Measurements from ENCODE around the gene BCAR3. TPM values are rescaled to one million over a fixed set of nuclear protein-coding genes. Genes with fewer than 3 reads are reported as not detected.
"Not testable (repeated sequence)": the region's sequence is repeated elsewhere in the genome, so short reads cannot be mapped to it uniquely, and the experiment has no call there.

BCAR3 gene
- total RNA-seq, 4 donors from 2014 or later: 20.2 to 47.2 (median 32.3) TPM

- no peak for DNase-seq (ENCODE audit: extremely low spot score)
- Histone ChIP-seq H3K9me3 (no peaks in the 10 kb centered on the region), H3K36me3 (peaks cover 0 to 10% (median 0%) of the 10 kb centered on the region in 4 donors), H3K4me3 (no peak overlapping the region), H3K27me3 (no peaks in the 10 kb centered on the region), H3K4me1 (peaks cover 16 to 24% (median 20%) of the 10 kb centered on the region in 4 donors), H3K27ac (replicated peaks in 1 of 4) (no peak overlapping the region)
- WGBS: 95% methylated on average over 5 of the region's 5 CpGs
- no peak for TF ChIP-seq POLR2A (IDR thresholded peaks at IDR 0.05; ENCODE audit: low read depth)
- no peak for TF ChIP-seq EP300 (IDR thresholded peaks at IDR 0.05)
- no peak for TF ChIP-seq POLR2AphosphoS5 (IDR thresholded peaks at IDR 0.05)
- intact Hi-C loops (cut with DNase I): no loop called here
These were observed 25.1 kb downstream of the BCAR3 start for GRCh38 chr1:93656491-93656890.

GRCh38 chr1:93653656-93654055 lies 28.0 kb downstream of the BCAR3 start:
- intact Hi-C loops (cut with DNase I): no loop called here
- Histone ChIP-seq H3K36me3 (peaks cover 0 to 10% (median 4%) of the 10 kb centered on the region in 4 donors), H3K4me3 (no peak overlapping the region), H3K27me3 (no peaks in the 10 kb centered on the region), H3K4me1 (peaks cover 0 to 14% (median 3%) of the 10 kb centered on the region in 4 donors), H3K27ac (replicated peaks in 1 of 4) (no peak overlapping the region), H3K9me3 (no peaks in the 10 kb centered on the region)
- WGBS: 95% methylated on average over 6 of the region's 6 CpGs
- no peak for DNase-seq (ENCODE audit: extremely low spot score)
- TF ChIP-seq POLR2A (IDR thresholded peaks at IDR 0.05; ENCODE audit: low read depth) (no peak), POLR2AphosphoS5 (IDR thresholded peaks at IDR 0.05) (no peak), EP300 (IDR thresholded peaks at IDR 0.05) (no peak)
- TF ChIP-seq, protein P1, sequence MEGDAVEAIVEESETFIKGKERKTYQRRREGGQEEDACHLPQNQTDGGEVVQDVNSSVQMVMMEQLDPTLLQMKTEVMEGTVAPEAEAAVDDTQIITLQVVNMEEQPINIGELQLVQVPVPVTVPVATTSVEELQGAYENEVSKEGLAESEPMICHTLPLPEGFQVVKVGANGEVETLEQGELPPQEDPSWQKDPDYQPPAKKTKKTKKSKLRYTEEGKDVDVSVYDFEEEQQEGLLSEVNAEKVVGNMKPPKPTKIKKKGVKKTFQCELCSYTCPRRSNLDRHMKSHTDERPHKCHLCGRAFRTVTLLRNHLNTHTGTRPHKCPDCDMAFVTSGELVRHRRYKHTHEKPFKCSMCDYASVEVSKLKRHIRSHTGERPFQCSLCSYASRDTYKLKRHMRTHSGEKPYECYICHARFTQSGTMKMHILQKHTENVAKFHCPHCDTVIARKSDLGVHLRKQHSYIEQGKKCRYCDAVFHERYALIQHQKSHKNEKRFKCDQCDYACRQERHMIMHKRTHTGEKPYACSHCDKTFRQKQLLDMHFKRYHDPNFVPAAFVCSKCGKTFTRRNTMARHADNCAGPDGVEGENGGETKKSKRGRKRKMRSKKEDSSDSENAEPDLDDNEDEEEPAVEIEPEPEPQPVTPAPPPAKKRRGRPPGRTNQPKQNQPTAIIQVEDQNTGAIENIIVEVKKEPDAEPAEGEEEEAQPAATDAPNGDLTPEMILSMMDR (IDR thresholded peaks at IDR 0.05): no peak

DNA sequence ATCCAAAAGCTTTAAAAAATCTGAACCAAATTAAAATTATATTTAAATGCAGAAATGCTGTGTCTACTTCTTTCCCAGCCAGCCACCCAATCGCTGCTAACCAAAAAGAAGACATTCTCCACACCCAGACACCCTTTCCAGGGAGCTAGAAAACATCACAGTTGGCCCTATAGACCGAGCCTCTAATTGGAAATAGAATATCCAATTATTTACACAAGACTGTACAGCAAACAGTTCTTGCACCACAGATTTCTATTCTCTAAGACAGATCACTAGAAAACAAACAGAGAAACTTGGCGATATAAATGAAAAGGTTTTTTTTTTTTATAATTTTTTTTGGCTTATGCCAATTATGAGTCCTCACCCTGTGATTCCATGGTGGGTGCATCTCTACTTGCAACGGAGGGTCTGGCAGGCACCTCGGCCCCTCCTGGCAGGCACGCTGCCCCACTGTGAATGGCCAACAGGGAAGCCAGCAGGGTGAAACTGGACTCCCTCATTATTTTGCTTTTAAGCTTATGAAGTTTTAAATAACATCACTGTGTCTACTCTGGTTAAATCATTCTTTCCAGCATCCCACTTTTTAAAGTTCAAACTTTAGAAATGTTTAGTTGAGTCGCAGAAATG lies 29.2 kb downstream of the BCAR3 start:
- Histone ChIP-seq H3K4me1 (peaks cover 0 to 14% (median 3%) of the 10 kb centered on the region in 4 donors), H3K9me3 (no peaks in the 10 kb centered on the region), H3K4me3 (no peak overlapping the region), H3K36me3 (peaks cover 0 to 10% (median 4%) of the 10 kb centered on the region in 4 donors), H3K27ac (replicated peaks in 1 of 4) (no peak overlapping the region), H3K27me3 (no peaks in the 10 kb centered on the region)
- TF ChIP-seq, protein P1 (IDR thresholded peaks at IDR 0.05): no peak
- no peak for TF ChIP-seq POLR2AphosphoS5 (IDR thresholded peaks at IDR 0.05)
- TF ChIP-seq POLR2A (IDR thresholded peaks at IDR 0.05; ENCODE audit: low read depth): no peak
- no peak for TF ChIP-seq EP300 (IDR thresholded peaks at IDR 0.05)
- intact Hi-C loops (cut with DNase I): no loop called here
- no peak for DNase-seq (ENCODE audit: extremely low spot score)
- WGBS: 68% methylated on average over 7 of the region's 7 CpGs

GRCh38 chr1:93651695-93652094 lies 29.9 kb downstream of the BCAR3 start:
- Histone ChIP-seq H3K4me3 (no peak overlapping the region), H3K4me1 (peaks cover 0 to 14% (median 3%) of the 10 kb centered on the region in 4 donors), H3K9me3 (no peaks in the 10 kb centered on the region), H3K27me3 (no peaks in the 10 kb centered on the region), H3K36me3 (peaks cover 0 to 10% (median 4%) of the 10 kb centered on the region in 4 donors), H3K27ac (replicated peaks in 1 of 4) (no peak overlapping the region)
- no peak for DNase-seq (ENCODE audit: extremely low spot score)
- TF ChIP-seq, protein P1 (IDR thresholded peaks at IDR 0.05): no peak
- TF ChIP-seq POLR2AphosphoS5 (IDR thresholded peaks at IDR 0.05) (no peak), POLR2A (IDR thresholded peaks at IDR 0.05; ENCODE audit: low read depth) (no peak), EP300 (IDR thresholded peaks at IDR 0.05) (no peak)
- intact Hi-C loops (cut with DNase I): no loop called here
- WGBS: 84% methylated on average over 8 of the region's 8 CpGs

DNA sequence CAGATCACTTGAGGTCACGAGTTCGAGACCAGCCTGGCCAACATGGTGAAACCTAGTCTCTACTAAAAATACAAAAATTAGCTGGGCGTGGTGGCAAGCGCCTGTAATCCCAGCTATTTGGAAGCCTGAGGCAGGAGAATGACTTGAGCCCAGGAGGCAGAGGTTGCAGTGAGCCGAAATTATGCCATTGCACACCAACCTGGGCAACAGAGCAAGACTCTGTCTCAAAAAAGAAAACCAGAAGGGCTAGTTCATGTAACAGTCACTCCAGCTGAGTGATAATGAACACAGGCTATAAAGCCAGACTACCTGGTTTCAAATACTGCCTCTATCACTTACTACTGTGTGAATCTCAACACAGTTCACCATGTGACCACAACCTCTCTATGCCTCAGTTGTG lies 31.5 kb downstream of the BCAR3 start:
- Histone ChIP-seq H3K36me3 (peaks cover 0 to 10% (median 4%) of the 10 kb centered on the region in 4 donors), H3K4me1 (peaks cover 0 to 14% (median 0%) of the 10 kb centered on the region in 4 donors)
- WGBS: 89% methylated on average over 5 of the region's 5 CpGs
- H3K27me3 ChIP-seq; H3K9me3 ChIP-seq; intact Hi-C loops (cut with DNase I); H3K4me3 ChIP-seq; DNase-seq (ENCODE audit: extremely low spot score); H3K27ac ChIP-seq (replicated peaks in 1 of 4): not testable (repeated sequence)

Measured in esophagus muscularis mucosa (tissue), 4 donors.